ENCODE results near the gene SHISAL1.

SHISAL1 gene

DNA sequence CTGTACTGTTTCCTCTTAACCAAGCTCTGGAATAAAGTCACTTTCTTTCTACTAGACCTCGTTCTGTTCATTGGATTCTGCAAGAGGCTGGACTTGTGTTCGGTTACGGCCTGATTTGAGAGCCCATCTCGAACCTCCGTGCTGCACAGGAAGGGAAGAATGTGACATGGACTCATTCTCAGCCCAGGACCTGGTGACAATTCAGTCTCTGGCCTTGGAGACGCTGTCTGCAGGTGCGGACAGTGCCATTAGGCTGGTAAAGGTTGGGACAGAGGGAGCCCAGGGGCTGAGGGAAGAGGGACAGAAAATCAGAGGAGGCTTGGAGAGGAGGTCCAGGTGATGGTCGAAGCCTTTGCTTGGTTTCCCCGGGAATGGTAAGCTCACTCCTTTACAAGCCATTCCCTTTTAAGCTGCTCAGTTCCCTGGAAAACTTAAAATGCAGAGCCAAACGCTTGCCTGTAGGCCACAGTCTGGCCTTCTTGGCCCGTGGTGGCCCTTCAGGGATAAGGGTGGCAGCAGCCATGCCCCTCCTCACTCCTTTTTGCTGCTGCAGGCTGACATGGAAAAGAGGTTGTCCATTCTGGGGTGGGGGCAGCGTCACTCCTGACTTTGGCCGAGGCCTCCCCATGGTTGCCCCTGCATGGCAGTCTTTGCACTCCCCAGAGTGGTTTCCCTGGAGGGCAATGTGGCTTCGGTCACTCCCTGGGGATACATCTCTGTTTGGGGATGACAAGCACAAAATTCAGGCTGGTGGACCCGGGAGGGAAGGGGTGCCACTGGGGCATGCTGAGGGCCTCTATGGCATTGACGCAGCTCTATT, 52.3 kb downstream of the SHISAL1 start:
- no peak overlapping the region for H3K4me3 ChIP-seq (ENCODE audit: control insufficient read depth, low read depth, low read length)
- no peak for TF ChIP-seq CTCF (conservative IDR thresholded peaks at IDR 0.05; ENCODE audit: control insufficient read depth, insufficient read depth, low read depth, low read length)
- DNase-seq (ENCODE audit: low read depth) = no peak

- DNase-seq (ENCODE audit: low read depth) = no peak
- no peak for TF ChIP-seq CTCF (conservative IDR thresholded peaks at IDR 0.05; ENCODE audit: control insufficient read depth, insufficient read depth, low read depth, low read length)
- H3K4me3 ChIP-seq (ENCODE audit: control insufficient read depth, low read depth, low read length) = no peak overlapping the region
These were observed 53.2 kb downstream of the SHISAL1 start for GRCh38 chr22:44259366-44260215.

DNA sequence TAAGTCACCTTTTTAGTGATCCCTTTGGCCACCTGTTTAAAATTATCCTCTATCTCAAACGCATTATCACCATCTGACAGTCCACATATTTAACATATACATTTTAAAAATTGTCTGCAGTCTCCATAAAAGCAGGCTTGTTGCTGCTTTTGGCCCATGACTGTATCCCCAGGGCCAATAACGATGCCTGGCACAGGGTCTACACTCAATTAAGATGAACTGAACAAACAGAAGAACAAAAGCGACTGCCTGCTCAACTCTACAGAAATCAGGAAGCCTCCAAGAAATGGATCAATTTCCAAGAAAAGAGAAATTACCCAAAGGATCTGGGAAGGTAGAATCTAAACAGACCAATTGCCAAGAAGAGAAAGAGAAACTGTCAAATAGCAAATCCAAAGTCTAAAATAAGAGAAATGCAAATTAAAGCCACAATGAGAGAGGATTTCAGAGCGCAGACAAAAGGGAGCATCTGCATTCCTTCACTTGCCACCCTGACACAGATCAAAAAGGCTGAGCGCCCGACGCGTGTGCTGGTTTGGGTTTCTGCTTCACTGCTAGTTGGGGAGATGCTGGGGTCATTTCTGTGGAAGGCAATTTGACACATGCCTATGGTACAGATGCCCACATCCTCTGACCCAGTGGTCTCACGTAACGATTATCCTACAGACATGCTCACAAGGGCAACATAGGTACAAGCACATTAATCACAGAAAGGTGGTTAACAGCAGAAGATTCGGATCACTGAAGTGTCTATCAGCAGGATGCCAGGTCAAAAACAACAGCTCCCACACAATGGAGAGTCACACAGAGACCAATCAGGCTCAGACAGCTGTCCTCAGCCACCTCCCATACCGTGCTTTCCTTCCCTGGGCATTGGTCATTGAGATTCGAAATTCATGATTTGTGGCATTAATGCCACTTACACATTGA, 55.9 kb downstream of the SHISAL1 start:
- no peak for TF ChIP-seq CTCF (conservative IDR thresholded peaks at IDR 0.05; ENCODE audit: control insufficient read depth, insufficient read depth, low read depth, low read length)
- H3K4me3 ChIP-seq (ENCODE audit: control insufficient read depth, low read depth, low read length) = no peak overlapping the region
- DNase-seq (ENCODE audit: low read depth) = no peak

DNA sequence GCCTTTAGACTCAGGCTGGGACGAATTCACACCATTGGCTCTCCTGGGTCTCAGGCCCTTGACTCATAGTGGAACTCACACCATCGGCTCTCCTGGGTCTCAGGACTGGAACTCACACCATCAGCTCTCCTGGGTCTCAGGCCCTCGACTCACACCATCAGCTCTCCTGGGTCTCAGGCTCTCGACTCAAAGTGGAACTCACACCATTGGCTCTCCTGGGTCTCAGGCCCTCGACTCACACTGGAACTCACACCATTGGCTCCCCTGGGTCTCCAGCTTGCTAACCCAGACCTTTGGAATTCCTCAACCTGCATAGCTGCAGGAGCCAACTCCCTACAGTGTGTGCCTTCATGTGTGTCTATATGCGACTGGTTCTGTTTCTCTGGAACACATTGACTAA, 56.7 kb downstream of the SHISAL1 start:
- H3K4me3 ChIP-seq (ENCODE audit: control insufficient read depth, low read depth, low read length) = no peak overlapping the region
- TF ChIP-seq CTCF (conservative IDR thresholded peaks at IDR 0.05; ENCODE audit: control insufficient read depth, insufficient read depth, low read depth, low read length) = no peak
- no peak for DNase-seq (ENCODE audit: low read depth)

DNA sequence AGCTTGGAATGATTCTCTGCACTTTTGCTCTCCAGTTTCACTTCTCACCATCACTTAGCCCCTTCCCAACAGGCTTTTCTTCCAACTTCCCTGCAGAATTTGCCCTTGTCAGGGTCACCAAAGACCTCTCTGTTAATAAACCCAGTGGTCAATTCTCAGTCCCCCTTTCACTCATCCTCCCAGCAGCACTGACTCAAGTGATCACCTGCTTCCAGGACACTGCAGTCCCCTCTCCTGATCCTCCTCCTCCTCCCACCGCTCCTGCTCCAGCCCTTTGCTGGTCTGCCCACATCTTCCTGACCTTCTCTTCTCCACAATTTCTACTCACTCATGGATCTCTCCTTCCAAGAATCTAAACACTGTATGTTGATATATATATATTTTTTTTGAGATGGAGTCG, 57.9 kb downstream of the SHISAL1 start:
- no peak overlapping the region for H3K4me3 ChIP-seq (ENCODE audit: control insufficient read depth, low read depth, low read length)
- DNase-seq (ENCODE audit: low read depth) = no peak
- TF ChIP-seq CTCF (conservative IDR thresholded peaks at IDR 0.05; ENCODE audit: control insufficient read depth, insufficient read depth, low read depth, low read length) = no peak
